Esophagus squamous epithelium (tissue), 4 donors: Measurements from ENCODE around the gene WDR18.

ENCODE experiments used
- CTCF ChIP-seq, 6 experiments: fragments of 450-650 bp in 4 of 6; fragments of 200-600 bp in 2 of 6; sonication (generic) in 2 of 6; IDR thresholded peaks; one replicate each; pipeline ENCODE4 v1.5.1; 2016 to 2019; ENCODE audit warnings: antibody characterized with exemption in 6 of 6, mild to moderate bottlenecking in 4 of 6, moderate library complexity in 4 of 6
- POLR2A ChIP-seq, 4 donors: fragments of 450-650 bp; IDR thresholded peaks; one replicate each; pipeline ENCODE4 v1.6.1; 2017; ENCODE audit warnings: antibody characterized with exemption in 4 of 4, mild to moderate bottlenecking in 4 of 4, moderate library complexity in 3 of 4

GRCh38 chr19:1008268-1009040 is 24.3 kb downstream of the WDR18 start:
- TF ChIP-seq CTCF (IDR thresholded peaks at IDR 0.05) (no peak), POLR2A (IDR thresholded peaks at IDR 0.05) (no peak)
